ENCODE measurements around the gene RBMS1.

RBMS1 gene

DNA sequence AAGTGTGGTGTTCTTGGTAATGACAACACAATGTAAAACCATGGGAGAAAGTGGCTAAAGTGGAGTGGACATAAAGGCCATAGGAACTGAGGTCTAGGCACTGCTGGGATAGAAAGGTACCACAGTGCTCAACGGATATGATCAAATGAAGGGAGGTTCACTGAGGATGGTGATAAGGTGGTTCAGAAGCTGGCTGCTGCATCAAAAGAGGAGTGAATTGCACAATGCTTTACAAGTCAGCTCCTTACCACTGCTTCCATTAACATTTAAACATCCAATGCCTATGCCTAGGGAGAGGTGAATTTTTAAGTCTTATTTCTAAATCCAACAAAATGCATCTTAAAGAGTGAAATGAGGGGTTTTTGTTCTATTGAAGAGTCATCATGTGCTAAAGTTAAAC is 193.4 kb downstream of the RBMS1 start:
- no peak for DNase-seq

DNA sequence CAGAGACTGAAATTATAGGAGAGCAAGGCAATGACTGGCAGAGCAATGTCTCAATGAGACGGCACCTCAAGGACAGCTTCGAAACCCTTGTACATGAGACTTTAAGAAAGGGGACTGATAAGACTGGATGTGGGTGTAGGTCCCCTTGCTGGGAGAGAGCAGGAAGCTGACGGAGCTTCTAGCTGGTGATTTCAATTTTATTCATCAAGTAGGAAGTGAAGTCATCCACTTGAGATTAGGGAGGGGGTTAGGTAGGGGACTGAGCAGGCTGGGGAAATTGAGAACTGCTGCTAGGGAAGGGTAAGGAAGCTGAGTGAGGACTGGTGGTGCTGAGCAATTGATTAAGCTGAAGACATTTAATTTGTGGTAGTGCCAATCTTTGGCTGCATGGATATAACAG is 194.1 kb downstream of the RBMS1 start:
- DNase-seq: no peak

DNA sequence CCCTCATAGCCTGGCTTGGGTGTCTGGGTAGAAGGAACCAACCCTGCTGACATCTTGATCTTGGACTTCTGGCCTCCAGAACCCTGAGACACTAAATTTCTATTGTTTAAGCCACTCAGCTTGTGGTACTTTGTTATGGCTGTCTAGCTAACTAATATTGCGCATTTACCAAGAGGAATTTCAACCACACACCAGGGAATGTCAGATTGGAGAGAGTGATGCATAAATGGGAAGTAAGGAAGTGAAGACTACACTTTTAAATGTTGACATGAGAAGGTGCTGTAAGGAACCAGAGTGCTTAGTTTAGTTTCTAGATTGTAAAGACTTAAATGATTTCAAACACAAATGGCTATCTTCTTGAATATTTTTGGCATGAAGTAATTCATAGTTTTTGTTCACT is 194.6 kb downstream of the RBMS1 start:
- DNase-seq: no peak

- no peak for DNase-seq
Measured at GRCh38 chr2:160295519-160296207, 197.9 kb downstream of the RBMS1 start.

GRCh38 chr2:160294889-160295288 is 198.7 kb downstream of the RBMS1 start:
- DNase-seq: no peak

DNA sequence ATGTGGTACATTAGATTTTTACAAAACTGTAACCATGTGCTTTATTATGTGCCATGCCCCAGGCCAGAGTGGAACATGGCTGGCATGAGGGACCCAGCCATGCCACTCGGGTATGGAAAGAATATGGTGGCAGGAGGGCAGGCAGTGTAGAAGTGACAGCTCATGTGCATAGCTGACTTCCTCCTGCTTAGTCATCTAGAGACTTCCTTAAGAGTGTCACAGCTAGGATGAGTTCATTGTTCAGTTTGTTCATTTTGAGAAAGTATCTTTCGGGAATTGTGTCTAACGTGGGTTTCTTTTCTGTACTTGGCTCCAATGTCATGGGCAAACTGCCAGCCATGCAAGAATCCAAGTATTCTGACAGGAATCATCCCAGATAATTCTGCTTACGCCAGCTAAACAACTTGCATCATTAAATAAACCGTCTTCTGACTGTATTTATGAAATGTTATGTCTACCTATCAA is 199.2 kb downstream of the RBMS1 start:
- DNase-seq: no peak

DNA sequence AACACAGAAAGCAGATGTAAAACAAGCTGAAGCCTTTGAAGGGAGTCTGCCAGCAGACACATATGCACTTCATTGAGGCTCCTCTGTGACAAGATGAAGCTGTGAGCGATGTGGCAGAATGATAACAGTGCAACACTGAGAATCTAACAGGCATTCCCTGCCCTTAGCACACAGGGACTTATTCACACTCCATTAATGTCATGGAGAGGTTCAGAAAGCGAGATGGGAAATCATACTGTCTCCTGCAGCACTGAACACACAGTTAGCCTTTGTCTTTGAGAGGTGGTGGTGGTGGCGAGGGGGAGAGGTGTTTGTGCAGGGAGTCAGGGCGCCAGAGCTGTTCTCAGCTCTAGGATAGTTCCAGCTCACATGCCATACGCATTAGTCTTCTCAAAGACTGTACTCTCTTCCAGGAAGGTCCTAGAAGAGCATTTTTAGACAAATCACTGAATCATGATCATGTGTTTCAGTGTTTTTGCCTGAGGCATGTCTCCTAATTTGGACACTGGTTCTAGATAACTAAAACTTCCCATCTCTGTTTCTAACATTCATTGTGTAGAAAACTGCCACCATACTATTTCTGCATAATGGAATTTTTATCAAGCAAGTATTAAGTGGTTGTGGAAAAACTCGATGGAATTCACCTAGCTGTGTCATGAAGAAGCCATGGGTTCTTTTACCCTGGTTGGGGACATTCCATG is 200.1 kb downstream of the RBMS1 start:
- no peak for DNase-seq

- no peak for DNase-seq
Measured at GRCh38 chr2:160292225-160292624, 201.4 kb downstream of the RBMS1 start.

DNA sequence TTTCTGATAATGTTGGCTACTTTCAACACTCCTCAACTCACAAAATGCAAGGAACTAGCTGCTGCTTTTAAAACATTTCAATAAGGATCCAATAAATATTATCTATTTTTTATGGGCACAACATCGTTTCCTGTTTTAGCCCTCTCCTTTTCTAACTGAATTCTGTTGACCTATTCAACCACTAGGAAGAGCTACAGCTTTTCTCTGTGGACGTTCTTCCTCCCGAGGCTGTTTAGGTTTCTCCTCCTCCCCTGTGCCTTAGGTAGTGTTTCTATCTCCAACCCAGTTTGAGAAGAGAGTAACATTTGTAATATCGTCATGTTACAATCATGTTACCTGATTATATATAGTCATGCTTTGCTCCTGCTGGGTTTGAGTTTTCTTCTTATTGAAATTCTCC is 202.2 kb downstream of the RBMS1 start:
- DNase-seq: no peak

GRCh38 chr2:160290598-160290997 is 203.0 kb downstream of the RBMS1 start:
- DNase-seq: no peak

- DNase-seq: no peak
Measured at GRCh38 chr2:160289831-160290230, 203.8 kb downstream of the RBMS1 start.

DNA sequence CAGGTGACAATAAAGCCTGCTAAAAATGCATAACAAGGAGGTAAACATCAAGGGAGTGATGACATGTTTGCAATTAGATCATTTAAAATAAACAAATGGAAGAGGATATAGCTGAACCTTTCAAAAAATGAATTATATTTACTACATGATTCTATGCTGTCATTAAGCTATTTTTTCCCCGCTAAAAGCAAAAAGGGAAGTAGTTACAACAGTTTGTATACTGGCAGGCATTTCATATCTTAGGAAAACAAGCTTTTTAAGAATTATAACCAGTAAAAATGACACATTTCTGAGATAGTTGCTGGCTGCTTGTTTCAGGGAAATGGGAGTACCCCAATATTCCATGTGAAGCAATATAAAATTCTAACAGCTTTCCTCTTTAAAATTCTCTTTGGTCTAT is 204.5 kb downstream of the RBMS1 start:
- DNase-seq: no peak

DNA sequence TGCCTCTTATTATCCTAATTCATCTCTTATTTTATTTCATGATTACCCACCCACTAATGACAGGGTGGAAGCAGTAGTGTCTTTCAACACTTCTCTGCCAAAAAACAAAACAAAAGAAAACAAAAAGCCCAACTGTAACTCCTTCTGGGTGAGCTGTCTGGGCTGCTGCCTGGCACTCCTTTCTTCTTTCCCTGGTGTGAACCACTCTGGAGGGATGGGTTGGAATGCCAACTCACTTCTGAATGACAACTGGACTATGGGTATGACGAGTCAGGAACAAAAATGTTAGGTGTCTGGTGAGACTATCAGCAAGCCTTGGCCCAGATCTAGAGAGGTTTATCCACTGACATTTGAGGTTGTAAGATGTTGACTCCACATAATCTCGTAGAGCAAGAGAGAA is 205.3 kb downstream of the RBMS1 start:
- DNase-seq: peak in 1 of 14 donors; percentile 13

- no peak for DNase-seq
Measured at GRCh38 chr2:160287476-160287875, 206.1 kb downstream of the RBMS1 start.

- no peak for DNase-seq
Measured at GRCh38 chr2:160286551-160286950, 207.1 kb downstream of the RBMS1 start.

- DNase-seq: no peak
Measured at GRCh38 chr2:160283675-160284074, 209.9 kb downstream of the RBMS1 start.

GRCh38 chr2:160282063-160282580 is 211.5 kb downstream of the RBMS1 start:
- DNase-seq: no peak

DNA sequence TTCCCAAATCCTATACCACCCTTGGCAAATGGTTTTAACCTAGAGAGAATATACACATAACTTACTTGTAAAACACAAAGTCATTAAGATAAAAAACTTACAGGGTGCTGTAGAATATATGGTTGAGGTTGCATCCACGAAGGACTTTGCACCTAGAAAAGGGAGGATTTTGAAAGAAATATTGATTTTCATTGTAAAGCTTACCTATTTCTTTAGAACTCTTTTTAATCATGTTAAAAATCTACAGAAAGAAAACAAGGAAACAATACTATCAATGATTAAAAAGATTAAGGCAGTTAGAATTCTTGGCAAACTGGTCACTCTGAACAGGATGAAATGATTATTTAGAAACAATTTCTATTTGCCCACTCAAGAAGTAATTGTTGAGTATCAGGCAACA is 212.4 kb downstream of the RBMS1 start:
- DNase-seq: no peak

- no peak for DNase-seq
Measured at GRCh38 chr2:160279813-160280465, 213.7 kb downstream of the RBMS1 start.

DNA sequence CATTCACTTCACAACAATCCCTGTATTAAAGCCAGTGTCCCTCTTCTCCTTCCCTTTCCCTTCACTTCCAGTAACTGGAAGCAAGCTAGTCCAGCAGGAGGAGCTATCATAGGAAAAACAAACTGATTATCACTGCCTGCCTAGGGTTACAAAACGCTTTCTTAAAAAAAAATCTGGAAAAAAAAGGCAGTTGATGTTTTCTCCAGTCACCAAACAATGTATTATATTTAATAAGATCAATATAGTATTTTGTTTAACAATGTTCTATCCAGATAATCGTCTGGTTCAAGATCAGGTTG is 214.8 kb downstream of the RBMS1 start:
- no peak for DNase-seq

DNA sequence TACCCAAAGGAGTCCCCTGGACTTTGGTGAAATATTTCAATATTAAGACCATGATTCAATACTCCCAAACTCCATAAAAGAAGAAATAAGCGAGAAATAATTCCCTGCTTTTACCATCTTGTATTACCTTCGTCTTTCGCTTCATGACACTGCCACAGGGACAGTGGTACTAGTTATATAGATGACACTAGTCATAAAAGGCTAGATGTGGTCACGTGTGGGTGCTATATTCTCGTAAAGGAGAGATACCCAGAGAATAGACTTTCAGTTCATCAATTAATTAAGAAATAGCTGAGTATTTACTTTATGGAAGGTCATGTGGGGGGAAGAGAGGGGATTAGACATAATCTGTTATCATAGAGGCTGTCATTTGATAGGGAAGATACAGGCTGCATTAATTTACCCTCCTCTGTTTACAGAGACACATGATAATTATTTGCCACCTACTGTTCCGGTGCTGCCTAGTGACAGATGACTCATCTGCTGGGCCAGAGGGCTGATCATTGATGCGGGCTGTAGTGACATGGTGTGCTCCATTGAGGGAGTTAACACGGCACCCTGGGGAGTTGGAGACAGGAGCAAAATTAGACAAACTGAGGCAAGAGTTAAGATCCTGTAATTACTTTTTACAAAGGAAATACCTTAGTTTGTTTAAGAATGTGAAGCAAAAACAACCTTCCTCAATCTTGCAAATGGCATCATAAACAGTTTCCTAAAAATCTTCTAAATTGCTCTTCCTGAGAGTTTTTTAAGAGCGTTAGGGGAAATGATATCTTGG is 215.3 kb downstream of the RBMS1 start:
- DNase-seq: no peak

- no peak for DNase-seq
Measured at GRCh38 chr2:160277151-160277550, 216.5 kb downstream of the RBMS1 start.

GRCh38 chr2:160275656-160276055 is 218.0 kb downstream of the RBMS1 start:
- no peak for DNase-seq

Data from C1 segment of cervical spinal cord (tissue), 14 donors.